GM20000 (cell line): ENCODE measurements around the gene WWOX.

Experiments used
- DNase-seq: peaks from one replicate; pipeline ENCODE4 v3.0.0; 2012; ENCODE audit warnings: low spot score
- CTCF ChIP-seq: IDR thresholded peaks from 2 replicates; pipeline ENCODE4 v1.5.1; 2012; ENCODE audit warnings: mild to moderate bottlenecking, control low read depth; ENCODE audit errors: extremely low read depth, missing control alignments

Gene WWOX

GRCh38 chr16:78368121-78369102 lies 269.0 kb downstream of the WWOX start:
- no peak for TF ChIP-seq CTCF
- no peak for DNase-seq

- TF ChIP-seq CTCF: no peak
- no peak for DNase-seq
Measured at GRCh38 chr16:78372277-78372676, 272.8 kb downstream of the WWOX start.

- no peak for DNase-seq
- no peak for TF ChIP-seq CTCF
Measured at GRCh38 chr16:78375055-78375679, 275.7 kb downstream of the WWOX start.

- TF ChIP-seq CTCF: no peak
- no peak for DNase-seq
Measured at GRCh38 chr16:78376452-78376851, 277.0 kb downstream of the WWOX start.

- TF ChIP-seq CTCF: no peak
- no peak for DNase-seq
Measured at GRCh38 chr16:78377312-78377711, 277.9 kb downstream of the WWOX start.

GRCh38 chr16:78381060-78381459 lies 281.6 kb downstream of the WWOX start:
- no peak for TF ChIP-seq CTCF
- no peak for DNase-seq

GRCh38 chr16:78383118-78383517 lies 283.7 kb downstream of the WWOX start:
- no peak for TF ChIP-seq CTCF
- DNase-seq: no peak
